Neural cell (in vitro differentiated cells): ENCODE measurements around the gene RTL9. TPM values are rescaled to one million over a fixed set of nuclear protein-coding genes. Genes with fewer than 3 reads are reported as not detected.

Experiments used
- H2AFZ ChIP-seq: fragments of 200-600, 300-800 bp; sonication (generic), shearing (Covaris generic); 2 replicates; pipeline ENCODE4 v1.6.0; 2014; ENCODE audit warnings: low read depth, mild to moderate bottlenecking, antibody characterized with exemption, low read length, moderate library complexity
- H3F3A ChIP-seq: fragments of 200-600 bp; shearing (Covaris generic); 2 replicates; pipeline ENCODE4 v1.6.1; 2016; ENCODE audit warnings: mild to moderate bottlenecking, moderate library complexity, mixed read lengths, antibody characterized with exemption, low read length; ENCODE audit not compliant: insufficient read depth, poor library complexity, severe bottlenecking
- H3K27ac ChIP-seq: fragments of 200-600, 300-800 bp; sonication (generic), shearing (Covaris generic); 2 replicates; pipeline ENCODE4 v1.5.1; 2014; ENCODE audit warnings: mild to moderate bottlenecking, low read length, moderate library complexity
- H3K27me3 ChIP-seq: fragments of 300-800, 200-600 bp; sonication (generic), shearing (Covaris generic); 2 replicates; pipeline ENCODE4 v1.6.0; 2014; ENCODE audit warnings: mild to moderate bottlenecking, low read depth, low read length, moderate library complexity; ENCODE audit not compliant: insufficient read depth
- H3K36me3 ChIP-seq: fragments of 300-800, 200-600 bp; sonication (generic), shearing (Covaris generic); 2 replicates; pipeline ENCODE4 v1.5.1; 2014; ENCODE audit warnings: mild to moderate bottlenecking, antibody characterized with exemption, low read length, moderate library complexity; ENCODE audit not compliant: insufficient read depth
- H3K4me2 ChIP-seq: fragments of 300-800, 200-600 bp; sonication (generic), shearing (Covaris generic); 2 replicates; pipeline ENCODE4 v1.6.0; 2014; ENCODE audit warnings: mild to moderate bottlenecking, low read length
- H3K4me3 ChIP-seq: fragments of 300-800, 200-600 bp; sonication (generic), shearing (Covaris generic); 2 replicates; pipeline ENCODE4 v1.5.1; 2014; ENCODE audit warnings: mild to moderate bottlenecking, low read length, moderate library complexity
- H3K79me2 ChIP-seq: fragments of 200-600 bp; shearing (Covaris generic); replicated peaks from 2 replicates; pipeline ENCODE4 v1.6.0; 2014; ENCODE audit warnings: mild to moderate bottlenecking, low read length, moderate library complexity; ENCODE audit not compliant: insufficient read depth
- H3K9ac ChIP-seq: fragments of 300-800, 200-600 bp; sonication (generic), shearing (Covaris generic); 2 replicates; pipeline ENCODE4 v1.6.1; 2016; ENCODE audit warnings: mild to moderate bottlenecking, low read length, mixed read lengths
- H3K9me2 ChIP-seq: fragments of 200-600 bp; shearing (Covaris generic); 2 replicates; pipeline ENCODE4 v1.6.1; 2016; ENCODE audit warnings: mild to moderate bottlenecking, low read length, mixed read lengths; ENCODE audit not compliant: insufficient read depth
- H3K9me3 ChIP-seq: fragments of 200-600, 300-800 bp; sonication (generic), shearing (Covaris generic); 2 replicates; pipeline ENCODE4 v1.6.1; 2016; ENCODE audit warnings: mild to moderate bottlenecking, mixed run types, low read length, moderate library complexity, mixed read lengths
- H4K20me1 ChIP-seq: fragments of 200-600 bp; shearing (Covaris generic); 2 replicates; pipeline ENCODE4 v1.6.1; 2016; ENCODE audit warnings: mild to moderate bottlenecking, mixed run types; ENCODE audit not compliant: insufficient read depth
- EP300 ChIP-seq: fragments of 450-650 bp; conservative IDR thresholded peaks from 2 replicates; pipeline ENCODE4 v1.6.1; 2014; ENCODE audit warnings: antibody characterized with exemption, mild to moderate bottlenecking, moderate library complexity; ENCODE audit not compliant: poor library complexity, severe bottlenecking
- EZH2 ChIP-seq: fragments of 200-600, 300-800 bp; shearing (Covaris generic), sonication (generic); IDR thresholded peaks from 2 replicates; pipeline ENCODE4 v1.6.1; 2014; ENCODE audit warnings: antibody characterized with exemption, low read length, borderline replicate concordance, mild to moderate bottlenecking; ENCODE audit not compliant: insufficient read depth, poor library complexity, severe bottlenecking
- MXI1 ChIP-seq: fragments of 450-650 bp; conservative IDR thresholded peaks from 2 replicates; pipeline ENCODE4 v1.6.1; 2014; ENCODE audit warnings: antibody characterized with exemption, mild to moderate bottlenecking; ENCODE audit not compliant: poor library complexity, severe bottlenecking
- POLR2AphosphoS5 ChIP-seq: IDR thresholded peaks from 2 replicates; pipeline ENCODE4 v1.6.1; 2012
- RAD21 ChIP-seq: fragments of 450-650 bp; conservative IDR thresholded peaks from 2 replicates; pipeline ENCODE4 v1.6.1; 2014; ENCODE audit warnings: antibody characterized with exemption, mild to moderate bottlenecking, moderate library complexity
- SMC3 ChIP-seq: fragments of 450-650 bp; conservative IDR thresholded peaks from 2 replicates; pipeline ENCODE4 v1.6.1; 2014; ENCODE audit warnings: antibody characterized with exemption, mild to moderate bottlenecking, moderate library complexity; ENCODE audit not compliant: poor library complexity
- TAF1 ChIP-seq: IDR thresholded peaks from 2 replicates; pipeline ENCODE4 v1.6.1; 2012; ENCODE audit warnings: low read depth
- polyA plus RNA-seq: library from polyadenylated mRNA; depleted of rRNA; stranded (reverse); fragments of >200 nt; gene quantifications from 2 replicates; pipeline ENCODE4 v1.2.3, GENCODE V29; 2014
- TF ChIP-seq, protein P1 (sequence below): fragments of 450-650 bp; IDR thresholded peaks from 2 replicates; pipeline ENCODE4 v1.5.1; 2014; ENCODE audit warnings: antibody characterized with exemption, mild to moderate bottlenecking, moderate library complexity; ENCODE audit not compliant: poor library complexity, severe bottlenecking

Gene RTL9
- polyA plus RNA-seq, 1 donor from 2014 or later = 0.58 TPM

DNA sequence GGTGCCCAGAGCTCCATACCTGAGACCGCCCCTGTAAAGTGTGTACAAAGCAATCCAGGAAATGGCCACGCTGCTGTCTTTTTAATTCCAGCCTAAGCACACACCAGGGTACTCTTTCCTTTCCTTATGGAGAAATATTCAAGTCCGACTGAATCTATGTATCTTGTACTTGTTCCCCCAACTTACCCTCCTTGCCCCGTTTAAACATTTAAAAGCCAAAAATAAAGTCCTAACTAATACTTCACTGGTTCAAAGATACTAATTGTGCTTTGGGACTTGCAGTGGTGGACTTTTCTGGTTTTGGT lies 40.0 kb upstream of the RTL9 start:
- no peaks in the 10 kb centered on the region for H4K20me1 ChIP-seq
- H3K36me3 ChIP-seq = no peaks in the 10 kb centered on the region
- no peaks in the 10 kb centered on the region for H3F3A ChIP-seq
- H3K4me2 ChIP-seq = no peak overlapping the region
- peaks cover 9% of the 10 kb centered on the region for H3K79me2 ChIP-seq
- no peak overlapping the region for H3K27ac ChIP-seq
- no peaks in the 10 kb centered on the region for H3K9me3 ChIP-seq
- H2AFZ ChIP-seq = peak overlapping the region; percentile 33
- no peaks in the 10 kb centered on the region for H3K9me2 ChIP-seq
- H3K9ac ChIP-seq = no peak overlapping the region
- no peaks in the 10 kb centered on the region for H3K27me3 ChIP-seq
- TF ChIP-seq, protein P1, sequence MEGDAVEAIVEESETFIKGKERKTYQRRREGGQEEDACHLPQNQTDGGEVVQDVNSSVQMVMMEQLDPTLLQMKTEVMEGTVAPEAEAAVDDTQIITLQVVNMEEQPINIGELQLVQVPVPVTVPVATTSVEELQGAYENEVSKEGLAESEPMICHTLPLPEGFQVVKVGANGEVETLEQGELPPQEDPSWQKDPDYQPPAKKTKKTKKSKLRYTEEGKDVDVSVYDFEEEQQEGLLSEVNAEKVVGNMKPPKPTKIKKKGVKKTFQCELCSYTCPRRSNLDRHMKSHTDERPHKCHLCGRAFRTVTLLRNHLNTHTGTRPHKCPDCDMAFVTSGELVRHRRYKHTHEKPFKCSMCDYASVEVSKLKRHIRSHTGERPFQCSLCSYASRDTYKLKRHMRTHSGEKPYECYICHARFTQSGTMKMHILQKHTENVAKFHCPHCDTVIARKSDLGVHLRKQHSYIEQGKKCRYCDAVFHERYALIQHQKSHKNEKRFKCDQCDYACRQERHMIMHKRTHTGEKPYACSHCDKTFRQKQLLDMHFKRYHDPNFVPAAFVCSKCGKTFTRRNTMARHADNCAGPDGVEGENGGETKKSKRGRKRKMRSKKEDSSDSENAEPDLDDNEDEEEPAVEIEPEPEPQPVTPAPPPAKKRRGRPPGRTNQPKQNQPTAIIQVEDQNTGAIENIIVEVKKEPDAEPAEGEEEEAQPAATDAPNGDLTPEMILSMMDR = no peak
- TF ChIP-seq EP300 = no peak
- H3K4me3 ChIP-seq = peak overlapping the region; percentile 85

DNA sequence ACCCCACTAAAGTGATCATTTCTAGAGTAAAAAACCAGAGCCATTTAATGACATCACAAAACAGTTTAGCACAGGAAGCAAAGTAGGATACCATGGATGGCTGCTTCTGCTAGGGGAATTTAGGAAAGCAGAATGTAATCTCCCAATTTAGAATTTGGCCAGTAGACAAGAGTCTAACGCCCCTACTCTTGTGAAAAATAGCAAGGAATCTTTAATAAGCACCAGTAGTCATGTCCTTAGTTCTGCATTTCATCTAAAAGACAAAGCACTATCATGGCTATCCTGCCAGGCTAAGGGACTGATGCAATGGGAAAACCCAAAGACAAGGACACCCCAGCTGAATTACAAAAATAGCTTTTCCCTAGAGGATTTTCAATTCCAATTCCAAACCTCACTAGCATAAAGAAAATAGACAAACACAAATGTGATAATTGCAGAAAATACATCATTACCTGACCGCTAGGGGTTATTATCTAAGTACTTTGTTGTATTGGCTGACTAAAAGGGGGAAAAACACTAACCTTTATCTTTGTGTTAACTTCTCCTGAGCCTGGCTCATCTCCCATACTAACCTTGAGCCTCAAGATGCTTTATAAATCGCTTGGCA lies 38.2 kb upstream of the RTL9 start:
- Histone ChIP-seq H3K79me2 (peaks cover 9% of the 10 kb centered on the region), H3K9me2 (no peaks in the 10 kb centered on the region), H3K36me3 (no peaks in the 10 kb centered on the region), H3K9ac (no peak overlapping the region), H2AFZ (no peak overlapping the region), H3K9me3 (no peaks in the 10 kb centered on the region), H4K20me1 (no peaks in the 10 kb centered on the region), H3K27me3 (no peaks in the 10 kb centered on the region), H3F3A (no peaks in the 10 kb centered on the region), H3K4me2 (no peak overlapping the region), H3K4me3 (no peak overlapping the region), H3K27ac (no peak overlapping the region)
- TF ChIP-seq EP300 (no peak), TAF1 (no peak), SMC3 (no peak), POLR2AphosphoS5 (no peak), RAD21 (no peak), EZH2 (no peak), MXI1 (no peak)

DNA sequence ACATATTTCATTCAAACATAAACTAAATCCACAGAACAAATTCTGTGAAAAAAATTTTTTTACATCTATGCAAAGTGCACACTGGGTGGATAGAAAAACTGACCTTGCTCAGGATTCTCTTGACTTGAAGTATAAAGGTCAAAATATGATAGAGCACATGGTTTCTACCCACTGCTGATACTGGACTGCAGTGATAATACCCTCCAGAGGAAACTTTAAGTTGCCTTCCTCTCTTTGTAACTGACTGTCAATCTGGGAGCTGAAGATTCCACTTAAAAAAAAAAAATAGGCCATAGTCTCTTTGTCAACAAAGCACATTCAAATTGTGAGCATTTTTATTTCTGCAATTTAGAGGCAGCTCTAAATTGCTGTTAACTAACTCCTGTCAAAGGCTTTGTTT lies 37.6 kb upstream of the RTL9 start:
- Histone ChIP-seq H3K9ac (no peak overlapping the region), H3K9me2 (no peaks in the 10 kb centered on the region), H3K27ac (no peak overlapping the region), H3F3A (no peaks in the 10 kb centered on the region), H4K20me1 (no peaks in the 10 kb centered on the region), H3K36me3 (no peaks in the 10 kb centered on the region), H3K9me3 (no peaks in the 10 kb centered on the region), H3K27me3 (no peaks in the 10 kb centered on the region), H2AFZ (no peak overlapping the region), H3K4me3 (no peak overlapping the region), H3K4me2 (no peak overlapping the region), H3K79me2 (peaks cover 3% of the 10 kb centered on the region)
- no peak for TF ChIP-seq MXI1
- TF ChIP-seq SMC3 = no peak
- TF ChIP-seq, protein P1 = no peak
- TF ChIP-seq POLR2AphosphoS5 = no peak
